Airway epithelial cell (primary cell): ENCODE results near the gene RNU6-1. TPM values are rescaled to one million over a fixed set of nuclear protein-coding genes. Genes with fewer than 3 reads are reported as not detected.

Experiments used
- total RNA-seq: library from RNA; depleted of rRNA; stranded (reverse); fragments of >200 nt; gene quantifications from 2 replicates; pipeline ENCODE4 v1.2.3, GENCODE V29; 2015

Gene RNU6-1
- not detected in 2 replicates for total RNA-seq

DNA sequence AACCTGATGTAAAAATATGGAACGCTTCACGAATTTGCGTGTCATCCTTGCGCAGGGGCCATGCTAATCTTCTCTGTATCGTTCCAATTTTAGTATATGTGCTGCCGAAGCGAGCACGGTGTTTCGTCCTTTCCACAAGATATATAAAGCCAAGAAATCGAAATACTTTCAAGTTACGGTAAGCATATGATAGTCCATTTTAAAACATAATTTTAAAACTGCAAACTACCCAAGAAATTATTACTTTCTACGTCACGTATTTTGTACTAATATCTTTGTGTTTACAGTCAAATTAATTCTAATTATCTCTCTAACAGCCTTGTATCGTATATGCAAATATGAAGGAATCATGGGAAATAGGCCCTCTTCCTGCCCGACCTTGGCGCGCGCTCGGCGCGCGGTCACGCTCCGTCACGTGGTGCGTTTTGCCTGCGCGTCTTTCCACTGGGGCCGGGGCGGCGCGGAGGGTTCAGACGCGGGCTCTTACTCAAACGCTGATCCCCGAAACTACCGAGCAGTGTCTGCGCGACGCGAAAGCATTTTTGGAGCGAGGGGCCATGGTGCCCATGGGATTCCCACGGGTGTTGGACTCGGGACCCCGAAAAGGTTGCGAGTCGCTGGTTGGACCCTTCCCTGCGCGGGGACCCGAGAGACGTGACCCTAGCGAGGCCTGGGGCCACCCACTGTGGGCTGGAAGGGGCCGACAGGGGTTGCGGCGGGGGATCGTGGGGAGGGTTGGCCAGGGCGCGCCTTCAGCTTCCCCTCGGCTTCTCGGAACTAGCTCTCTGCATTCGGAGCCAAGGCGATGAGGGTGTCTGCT, at the start of gene RNU6-1:
RNU6-1 (minus strand) TSS at position 117 of the 820 bp plus-strand sequence.

GRCh38 chr15:67824976-67825880, 14.6 kb downstream of the RNU6-1 start, which contains the start of gene SKOR1:
Gene SKOR1, plus strand, starts transcription at chr15:67825509. Its CDS starts 94 bp downstream, at chr15:67825603.

Other genes with a start within 250 kb of the RNU6-1 start
- gene SKOR1, start 14.5 kb downstream of the RNU6-1 start, total RNA-seq, result 0.19 TPM in 1 of 2 replicates, not detected in the other
- 6.2 and 21.2 TPM in 2 replicates for gene PIAS1, start 214.3 kb upstream of the RNU6-1 start, total RNA-seq